Measurements from ENCODE around the gene FZD1. TPM values are rescaled to one million over a fixed set of nuclear protein-coding genes. Genes with fewer than 3 reads are reported as not detected.

The FZD1 gene
- 1.2 and 1.5 TPM in 2 replicates for total RNA-seq (2022)
- Bru-seq, nascent RNA = percentile 38 among the genes with signal in this experiment
- BruChase-seq, experiment 1, labeled RNA remaining after a 2-hour chase = percentile 57 among the genes with signal in this experiment
- BruChase-seq, experiment 2, labeled RNA remaining after a 6-hour chase = percentile 35 among the genes with signal in this experiment
- long read RNA-seq, full-length matches to known transcripts = 4 of 4 reads
- long read RNA-seq, partial matches to known transcripts = 0 of 4 reads
- long read RNA-seq, other reads (novel, unspliced or antisense) = 0 of 4 reads

DNA sequence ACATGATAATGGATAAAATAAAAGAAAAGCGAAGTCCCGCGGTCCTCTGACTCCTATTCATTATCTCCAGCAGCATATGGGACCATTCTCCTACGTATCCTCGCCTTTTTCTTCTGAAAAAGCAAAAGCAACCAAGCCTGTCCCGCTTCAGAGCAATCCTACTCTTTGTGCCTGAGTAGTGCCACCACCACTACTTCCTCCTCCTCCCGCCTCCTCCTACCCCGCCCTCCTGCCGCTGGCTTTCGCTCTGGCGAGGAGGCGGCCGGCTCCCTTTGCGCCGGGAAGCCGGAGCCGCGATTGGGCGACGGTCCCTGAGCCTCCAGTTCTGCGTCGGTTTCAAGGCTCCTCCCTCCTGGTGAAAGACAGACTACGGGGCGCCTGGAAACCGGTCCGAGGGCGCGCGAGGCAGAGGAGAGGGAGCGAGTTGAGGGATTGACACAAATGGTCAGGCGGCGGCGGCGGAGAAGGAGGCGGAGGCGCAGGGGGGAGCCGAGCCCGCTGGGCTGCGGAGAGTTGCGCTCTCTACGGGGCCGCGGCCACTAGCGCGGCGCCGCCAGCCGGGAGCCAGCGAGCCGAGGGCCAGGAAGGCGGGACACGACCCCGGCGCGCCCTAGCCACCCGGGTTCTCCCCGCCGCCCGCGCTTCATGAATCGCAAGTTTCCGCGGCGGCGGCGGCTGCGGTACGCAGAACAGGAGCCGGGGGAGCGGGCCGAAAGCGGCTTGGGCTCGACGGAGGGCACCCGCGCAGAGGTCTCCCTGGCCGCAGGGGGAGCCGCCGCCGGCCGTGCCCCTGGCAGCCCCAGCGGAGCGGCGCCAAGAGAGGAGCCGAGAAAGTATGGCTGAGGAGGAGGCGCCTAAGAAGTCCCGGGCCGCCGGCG is at the start of gene FZD1:
Gene FZD1, plus strand, starts transcription at position 388 of the 878 bp plus-strand sequence. Its CDS starts 448 bp downstream, at position 836.
- CTCF ChIA-PET = no interaction called here
- intact Hi-C loops (cut with micrococcal nuclease; ENCODE audit: unreplicated experiment) = loop anchor here (2.0 kb wide), 1 partner anchor 175 kb away; no protein-coding TSS in a partner anchor
- H3K27ac Mint-ChIP-seq (ENCODE audit: unreplicated experiment) = no peak within 1 kb of the TSS

DNA sequence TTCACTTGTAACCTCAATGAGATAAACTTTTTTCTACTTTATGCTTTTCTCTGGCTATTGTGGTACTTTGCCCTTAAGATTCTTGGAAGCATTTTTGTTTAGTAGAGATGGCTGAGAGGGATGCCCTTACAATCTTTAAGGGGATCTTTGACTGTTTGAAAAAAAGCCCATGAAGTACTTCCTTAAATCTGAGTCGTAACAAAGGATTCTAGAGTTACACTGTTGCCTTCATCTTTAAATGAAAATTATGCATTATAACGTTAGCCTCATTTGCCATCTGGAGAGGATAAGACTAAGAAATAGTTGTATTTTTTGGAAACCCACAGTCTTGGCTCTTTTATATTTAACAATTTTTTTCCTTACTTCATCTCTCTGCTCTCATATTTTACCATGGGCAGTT is 37.8 kb upstream of the FZD1 start:
- Histone ChIP-seq H3K27me3 (replicated peaks; ENCODE audit: control insufficient read depth, insufficient read depth, low read length) (no peaks in the 10 kb centered on the region), H3K4me1 (no peaks in the 10 kb centered on the region), H3K9me3 (no peaks in the 10 kb centered on the region), H3K4me3 (ENCODE audit: low read depth, low read length) (no peak overlapping the region), H3K36me3 (ENCODE audit: control insufficient read depth, insufficient read depth, low read length) (no peaks in the 10 kb centered on the region)
- ChIA-PET CTCF (no interaction called here), POLR2A (no interaction called here)
- Mint-ChIP-seq H3K4me3 (ENCODE audit: unreplicated experiment) (no peak overlapping the region), H3K27ac (ENCODE audit: unreplicated experiment) (no peak overlapping the region), H3K4me1 (ENCODE audit: low read depth, unreplicated experiment) (no peaks in the 10 kb centered on the region), H3K9me3 (ENCODE audit: unreplicated experiment) (no peaks in the 10 kb centered on the region), H3K36me3 (ENCODE audit: insufficient read depth, unreplicated experiment) (no peaks in the 10 kb centered on the region), H3K27me3 (ENCODE audit: insufficient read depth, unreplicated experiment) (peaks cover 7% of the 10 kb centered on the region)
- TF ChIP-seq, protein P1, sequence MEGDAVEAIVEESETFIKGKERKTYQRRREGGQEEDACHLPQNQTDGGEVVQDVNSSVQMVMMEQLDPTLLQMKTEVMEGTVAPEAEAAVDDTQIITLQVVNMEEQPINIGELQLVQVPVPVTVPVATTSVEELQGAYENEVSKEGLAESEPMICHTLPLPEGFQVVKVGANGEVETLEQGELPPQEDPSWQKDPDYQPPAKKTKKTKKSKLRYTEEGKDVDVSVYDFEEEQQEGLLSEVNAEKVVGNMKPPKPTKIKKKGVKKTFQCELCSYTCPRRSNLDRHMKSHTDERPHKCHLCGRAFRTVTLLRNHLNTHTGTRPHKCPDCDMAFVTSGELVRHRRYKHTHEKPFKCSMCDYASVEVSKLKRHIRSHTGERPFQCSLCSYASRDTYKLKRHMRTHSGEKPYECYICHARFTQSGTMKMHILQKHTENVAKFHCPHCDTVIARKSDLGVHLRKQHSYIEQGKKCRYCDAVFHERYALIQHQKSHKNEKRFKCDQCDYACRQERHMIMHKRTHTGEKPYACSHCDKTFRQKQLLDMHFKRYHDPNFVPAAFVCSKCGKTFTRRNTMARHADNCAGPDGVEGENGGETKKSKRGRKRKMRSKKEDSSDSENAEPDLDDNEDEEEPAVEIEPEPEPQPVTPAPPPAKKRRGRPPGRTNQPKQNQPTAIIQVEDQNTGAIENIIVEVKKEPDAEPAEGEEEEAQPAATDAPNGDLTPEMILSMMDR (IDR thresholded peaks at IDR 0.05; ENCODE audit: insufficient read depth in 1 of 2, low read depth in 1 of 2, low read length in 1 of 2, severe bottlenecking in 1 of 2, unreplicated experiment in 1 of 2) = no peak
- no peak for DNase-seq
- BruUV-seq (replicated peaks) = no TSS peak
- intact Hi-C loops (cut with micrococcal nuclease; ENCODE audit: unreplicated experiment) = no loop called here

More for the DNA sequence above, at the start of gene FZD1:
- Mint-ChIP-seq H3K4me3 (ENCODE audit: unreplicated experiment) (peak within 1 kb of the TSS; percentile 89), H3K36me3 (ENCODE audit: insufficient read depth, unreplicated experiment) (no peaks in the 10 kb centered on the region), H3K27me3 (ENCODE audit: insufficient read depth, unreplicated experiment) (peaks cover 12% of the 10 kb centered on the region), H3K9me3 (ENCODE audit: unreplicated experiment) (no peaks in the 10 kb centered on the region), H3K4me1 (ENCODE audit: low read depth, unreplicated experiment) (no peaks in the 10 kb centered on the region)
- Histone ChIP-seq H3K27me3 (replicated peaks; ENCODE audit: control insufficient read depth, insufficient read depth, low read length) (0 out of 2 replicates have a peak, but pooled peaks cover 1% of the 10 kb centered on the region), H3K9me3 (no peaks in the 10 kb centered on the region), H3K4me1 (peaks cover 4% of the 10 kb centered on the region), H3K4me3 (ENCODE audit: low read depth, low read length) (peak within 1 kb of the TSS; percentile 61), H3K36me3 (ENCODE audit: control insufficient read depth, insufficient read depth, low read length) (no peaks in the 10 kb centered on the region)
- TF ChIP-seq, protein P1 (IDR thresholded peaks at IDR 0.05; ENCODE audit: insufficient read depth in 1 of 2, low read depth in 1 of 2, low read length in 1 of 2, severe bottlenecking in 1 of 2, unreplicated experiment in 1 of 2) = peak in 1 of 2 experiments; percentile 3
- DNase-seq = peak; percentile 95 to 96
- POLR2A ChIA-PET = no interaction called here
- BruUV-seq (replicated peaks) = no TSS peak

DNA sequence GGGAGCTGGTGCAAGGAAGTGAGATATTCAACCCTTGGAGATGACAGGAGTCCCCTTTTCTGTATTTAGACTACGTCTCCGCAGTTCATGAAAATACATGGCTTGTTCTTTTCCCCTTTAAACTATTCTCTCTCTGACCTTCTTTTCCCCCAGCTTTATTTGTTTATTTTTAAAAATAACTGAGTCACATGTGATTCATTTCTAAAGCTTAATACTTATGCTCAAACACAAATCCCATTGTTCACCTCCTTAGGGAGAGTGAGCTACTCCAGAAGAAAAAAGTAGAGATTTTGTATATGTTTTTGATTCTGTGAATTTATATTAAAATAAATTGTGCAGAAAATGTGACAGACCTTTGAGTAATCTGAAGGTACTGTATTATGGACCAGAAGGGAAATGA is 35.9 kb upstream of the FZD1 start:
- ChIA-PET POLR2A (no interaction called here), CTCF (no interaction called here)
- Mint-ChIP-seq H3K27me3 (ENCODE audit: insufficient read depth, unreplicated experiment) (peaks cover 9% of the 10 kb centered on the region), H3K36me3 (ENCODE audit: insufficient read depth, unreplicated experiment) (no peaks in the 10 kb centered on the region), H3K4me3 (ENCODE audit: unreplicated experiment) (no peak overlapping the region), H3K9me3 (ENCODE audit: unreplicated experiment) (no peaks in the 10 kb centered on the region), H3K27ac (ENCODE audit: unreplicated experiment) (no peak overlapping the region), H3K4me1 (ENCODE audit: low read depth, unreplicated experiment) (no peaks in the 10 kb centered on the region)
- H3K9me3 ChIP-seq = no peaks in the 10 kb centered on the region
- no peak overlapping the region for H3K4me3 ChIP-seq (ENCODE audit: low read depth, low read length)
- no TSS peak for BruUV-seq (replicated peaks)
- intact Hi-C loops (cut with micrococcal nuclease; ENCODE audit: unreplicated experiment) = no loop called here
- H3K4me1 ChIP-seq = no peaks in the 10 kb centered on the region
- TF ChIP-seq, protein P1 (IDR thresholded peaks at IDR 0.05; ENCODE audit: insufficient read depth in 1 of 2, low read depth in 1 of 2, low read length in 1 of 2, severe bottlenecking in 1 of 2, unreplicated experiment in 1 of 2) = no peak
- H3K27me3 ChIP-seq (replicated peaks; ENCODE audit: control insufficient read depth, insufficient read depth, low read length) = no peaks in the 10 kb centered on the region
- DNase-seq = no peak
- no peaks in the 10 kb centered on the region for H3K36me3 ChIP-seq (ENCODE audit: control insufficient read depth, insufficient read depth, low read length)

Measured in Caco-2 (cell line).